HepG2 (cell line): ENCODE measurements around the gene FAF2. TPM values are rescaled to one million over a fixed set of nuclear protein-coding genes. Genes with fewer than 3 reads are reported as not detected.

Experiments
- ATAC-seq: fragments of 200-7000 bp; cut with Tn5 transposase; 3 replicates; pipeline ENCODE4 v1.9.1; 2020; ENCODE audit warnings: mild to moderate bottlenecking, moderate library complexity
- BruUV-seq: library from RNA; stranded (reverse); fragments of 400-500 nt; replicated peaks from 2 replicates; lab custom pipeline; 2021; lab: Mats Ljungman, UMichigan
- CTCF ChIA-PET: fragments of 300-600 bp; formaldehyde crosslinking; extraction: SDS; loops from one replicate; lab custom pipeline; 2021; ENCODE audit warnings: low total read pairs, inconsistent platforms, low intra/inter-chr PET ratio; lab: Yijun Ruan, JAX
- POLR2A ChIA-PET: fragments of 350-600 bp; sonication (Branson Sonifier 250); formaldehyde crosslinking; loops from one replicate; lab custom pipeline; 2020; ENCODE audit warnings: antibody characterized with exemption, inconsistent platforms; lab: Yijun Ruan, JAX
- DNase-seq: peaks from one replicate; pipeline ENCODE4 v3.0.0-alpha.2; 2015; ENCODE audit warnings: low spot score
- FAIRE-seq: peaks from 3 replicates; lab custom pipeline; 2011; peaks lifted over from hg19 to GRCh38; lab: Jason Lieb, UNC
- H2AFZ ChIP-seq: one replicate; pipeline ENCODE4 v1.6.1; 2011; ENCODE audit warnings: low read length, inconsistent platforms
- H3K27ac ChIP-seq: fragments of 300-600 bp; 3 replicates; pipeline ENCODE4 v1.8.0; 2011; ENCODE audit warnings: mixed run types, mild to moderate bottlenecking, mixed read lengths, low read length, inconsistent platforms; ENCODE audit not compliant: insufficient read depth; ENCODE audit errors: extremely low read length
- H3K27me3 ChIP-seq, 2 experiments: fragments of 200-600 bp in 1 of 2; 2 replicates in 1 of 2; 3 replicates in 1 of 2; pipeline versions ENCODE4 v1.6.0 to v1.8.0; 2011; ENCODE audit warnings: low read length in 2 of 2, mild to moderate bottlenecking in 2 of 2, moderate library complexity in 2 of 2, inconsistent platforms in 1 of 2; ENCODE audit not compliant: insufficient read depth in 2 of 2, control insufficient read depth in 1 of 2
- H3K36me3 ChIP-seq, 2 experiments: fragments of 200-600 bp in 1 of 2; replicated peaks in 1 of 2; 2 replicates in 1 of 2; 3 replicates in 1 of 2; pipeline versions ENCODE4 v1.5.1 to v1.8.0; 2011; ENCODE audit warnings: low read length in 2 of 2, inconsistent platforms in 1 of 2; ENCODE audit not compliant: insufficient read depth in 2 of 2, control insufficient read depth in 1 of 2
- H3K4me1 ChIP-seq: 2 replicates; pipeline ENCODE4 v1.5.1; 2012; ENCODE audit warnings: low read length, inconsistent platforms; ENCODE audit not compliant: insufficient read depth
- H3K4me2 ChIP-seq: 2 replicates; pipeline ENCODE4 v1.6.0; 2011; ENCODE audit warnings: low read depth, low read length, inconsistent platforms
- H3K4me3 ChIP-seq, 3 experiments: fragments of 200-600 bp in 1 of 3; sonication (generic), shearing (Covaris generic) in 1 of 3; replicated peaks in 1 of 3; 2 replicates each; pipeline ENCODE4 v1.5.1; 2011 to 2016; ENCODE audit warnings: low read length in 3 of 3, inconsistent platforms in 2 of 3, low read depth in 2 of 3, mild to moderate bottlenecking in 2 of 3, control low read depth in 1 of 3, mixed read lengths in 1 of 3; ENCODE audit not compliant: insufficient read depth in 1 of 3
- H3K79me2 ChIP-seq: one replicate; pipeline ENCODE4 v1.6.1; 2011; ENCODE audit warnings: low read length, inconsistent platforms; ENCODE audit not compliant: insufficient read depth
- H3K9ac ChIP-seq: 2 replicates; pipeline ENCODE4 v1.6.0; 2011; ENCODE audit warnings: mild to moderate bottlenecking, low read depth, low read length, inconsistent platforms; ENCODE audit not compliant: insufficient read depth
- H3K9me3 ChIP-seq: 2 replicates; pipeline ENCODE4 v1.5.1; 2012; ENCODE audit warnings: mild to moderate bottlenecking, low read length
- H4K20me1 ChIP-seq: 2 replicates; pipeline ENCODE4 v1.6.0; 2011; ENCODE audit warnings: inconsistent platforms, mild to moderate bottlenecking, low read length, moderate library complexity; ENCODE audit not compliant: insufficient read depth
- TBX2 ChIP-seq: sonication (generic); formaldehyde crosslinking; IDR thresholded peaks from 2 replicates; pipeline ENCODE4 v1.5.0; 2020; ENCODE audit warnings: missing genetic modification reagents, mild to moderate bottlenecking, borderline replicate concordance
- YEATS2 ChIP-seq: sonication (generic); formaldehyde crosslinking; IDR thresholded peaks from 2 replicates; pipeline ENCODE4 v1.4.0; 2020; ENCODE audit warnings: missing genetic modification reagents, borderline replicate concordance
- ZNF121 ChIP-seq: sonication (generic); formaldehyde crosslinking; IDR thresholded peaks from 2 replicates; pipeline ENCODE4 v1.5.0; 2020; ENCODE audit warnings: mild to moderate bottlenecking, missing genetic modification reagents
- ZNF275 ChIP-seq: sonication (generic); formaldehyde crosslinking; IDR thresholded peaks from 2 replicates; pipeline ENCODE4 v1.8.0; 2022; ENCODE audit warnings: missing genetic modification reagents, mild to moderate bottlenecking, inconsistent platforms, borderline replicate concordance
- ZNF276 ChIP-seq: sonication (generic); formaldehyde crosslinking; IDR thresholded peaks from 2 replicates; pipeline ENCODE4 v1.4.0; 2020; ENCODE audit warnings: mild to moderate bottlenecking, low read depth, missing genetic modification reagents
- ZNF7 ChIP-seq: IDR thresholded peaks from 2 replicates; pipeline ENCODE4 v1.6.1; 2016; ENCODE audit warnings: missing biosample characterization, missing genetic modification reagents
- WGBS: methylation state at CpG from one replicate; pipeline ENCODE4 v1.1.6; 2017; ENCODE audit warnings: low lambda C conversion rate; 5-methylcytosine and 5-hydroxymethylcytosine counted together
- in situ Hi-C: cut with HindIII; loops from 2 replicates; pipeline ENCODE4 v1.10.0; 2017; ENCODE audit warnings: low pct_unique_long_range_greater_than_20kb; ENCODE audit not compliant: extremely low pct_ligation_motif_present
- intact Hi-C: fragments of 100-400 bp; cut with micrococcal nuclease; formaldehyde crosslinking; loops from one replicate; pipeline ENCODE4 v1.10.0; 2022; ENCODE audit not compliant: unreplicated experiment
- polyA plus RNA-seq, 8 experiments: library from polyadenylated mRNA; depleted of rRNA in 3 of 8; stranded (reverse) in 7 of 8; unstranded in 1 of 8; fragments of >200 nt; fragmentation: Illumina TruSeq in 4 of 8; extraction: Trizol in 4 of 8; gene quantifications; 2 replicates each; pipeline versions ENCODE4 v1.2.1 to v1.2.3, GENCODE V29; 2011 to 2016; ENCODE audit warnings: low read depth in 4 of 8, missing spikeins in 1 of 8, mixed read lengths in 1 of 8; ENCODE audit not compliant: insufficient read depth in 1 of 8
- total RNA-seq, 5 experiments: library from RNA; depleted of rRNA; stranded (reverse); fragments of >200 nt; fragmentation: Illumina TruSeq; extraction: Trizol; gene quantifications; 2 replicates each; pipeline ENCODE4 v1.2.3, GENCODE V29; 2016; ENCODE audit warnings: low read depth in 1 of 5

FAF2 gene
- total and polyA plus RNA-seq, 2 of the 13 experiments (the other 11 are each of a cell fraction or from before 2014, with no cell fraction given) = 27.8 to 34.3 TPM

GRCh38 chr5:176454724-176455394, 6.7 kb downstream of the FAF2 start:
- 98% methylated on average over 4 of the region's 4 CpGs for WGBS
- in situ Hi-C loops = no loop called here
- no TSS peak for BruUV-seq
- Histone ChIP-seq H3K9ac (no peak overlapping the region), H3K4me3 (no peak overlapping the region), H3K4me2 (no peak overlapping the region), H3K27me3 (no peaks in the 10 kb centered on the region), H2AFZ (no peak overlapping the region), H3K9me3 (no peaks in the 10 kb centered on the region), H3K79me2 (peaks cover 43% of the 10 kb centered on the region), H3K36me3 (peaks cover 2 to 7% of the 10 kb centered on the region in 2 experiments; a peak in 3 of 5 replicates), H3K27ac (no peak overlapping the region), H4K20me1 (no peaks in the 10 kb centered on the region; the same call in 1 of the 2 replicates), H3K4me1 (peaks cover 18% of the 10 kb centered on the region)
- CTCF ChIA-PET = no interaction called here
- FAIRE-seq (no peak), ATAC-seq (no peak), DNase-seq (no peak)
- intact Hi-C loops = no loop called here
- TF ChIP-seq ZNF7 (CRISPR knock-in tag) (no peak), YEATS2 (CRISPR knock-in tag) (no peak), TBX2 (CRISPR knock-in tag) (no peak), ZNF275 (CRISPR knock-in tag) (no peak)
- POLR2A ChIA-PET = interaction anchor here (1.0 to 1.1 kb wide), 2 partner anchors 10 to 12 kb away, joined by 3 read pairs; no protein-coding TSS in a partner anchor

DNA sequence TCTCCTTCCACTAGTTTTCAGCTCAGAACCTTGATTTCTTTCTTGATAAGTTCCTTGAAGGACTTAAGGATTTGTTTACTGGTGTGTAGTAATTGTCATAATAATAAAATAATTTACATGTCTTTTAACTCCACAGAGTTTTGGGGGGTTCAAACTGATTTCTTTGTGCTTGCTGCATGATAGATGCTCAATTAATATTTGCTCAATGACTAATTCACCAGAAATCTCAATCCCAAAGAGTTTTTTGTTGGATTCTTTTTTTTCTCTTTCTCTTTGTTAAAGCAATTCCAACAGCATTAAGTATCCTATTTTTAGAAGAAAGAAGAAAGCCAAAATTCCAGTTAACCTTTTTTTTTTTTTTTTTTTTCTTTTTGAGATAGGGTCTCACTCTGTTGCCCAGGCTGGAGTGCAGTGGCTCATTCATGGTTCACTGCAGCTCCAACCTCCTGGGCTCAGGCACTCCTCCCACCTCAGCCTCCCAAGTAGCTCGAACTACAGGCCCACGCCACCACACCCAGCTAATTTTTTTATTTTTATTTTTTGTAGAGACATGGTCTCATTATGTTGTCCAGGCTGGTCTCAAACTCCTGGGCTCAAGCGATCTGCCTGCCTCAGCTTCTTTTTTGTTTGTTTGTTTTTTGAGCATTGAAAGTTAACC, 10.8 kb downstream of the FAF2 start:
- intact Hi-C loops = no loop called here
- BruUV-seq = no TSS peak
- no peaks in the 10 kb centered on the region for H3K9me3 ChIP-seq
- peak; percentile 33; the same call in 1 of the 2 replicates for TF ChIP-seq ZNF121 (CRISPR knock-in tag)
- TF ChIP-seq ZNF276 (CRISPR knock-in tag) = no peak
- H3K4me2 ChIP-seq = no peak overlapping the region
- FAIRE-seq (no peak), DNase-seq (no peak), ATAC-seq (no peak)
- no peak overlapping the region for H3K9ac ChIP-seq
- no peaks in the 10 kb centered on the region for H4K20me1 ChIP-seq
- in situ Hi-C loops = no loop called here
- no peak overlapping the region for H3K27ac ChIP-seq
- peaks cover 0 to 5% of the 10 kb centered on the region in 2 experiments; a peak in 1 of 5 replicates for H3K36me3 ChIP-seq
- no peak overlapping the region for H3K4me3 ChIP-seq
- H3K4me1 ChIP-seq = no peaks in the 10 kb centered on the region
- ChIA-PET POLR2A (interaction anchor here (1.2 kb wide), 1 partner anchor 10 kb away, joined by 6 read pairs; no protein-coding TSS in a partner anchor), CTCF (no interaction called here)
- WGBS = 96% methylated on average over 3 of the region's 3 CpGs
- H3K27me3 ChIP-seq = no peaks in the 10 kb centered on the region
- H3K79me2 ChIP-seq = peaks cover 52% of the 10 kb centered on the region
- H2AFZ ChIP-seq = no peak overlapping the region
